Prostate gland (tissue), 2 donors: ENCODE data around the gene C10orf105. TPM values are rescaled to one million over a fixed set of nuclear protein-coding genes. Genes with fewer than 3 reads are reported as not detected.

Experiments
- DNase-seq: peaks from one replicate; pipeline ENCODE4 v3.0.0-alpha.2; 2019; ENCODE audit warnings: low spot score
- H3K27ac ChIP-seq, 2 donors: fragments of 200-600 bp; sonication (generic); 2 replicates each; pipeline ENCODE4 v1.5.1; 2017 to 2019
- H3K27me3 ChIP-seq: fragments of 200-600 bp; sonication (generic); replicated peaks from 2 replicates; pipeline ENCODE4 v1.5.1; 2019; ENCODE audit not compliant: insufficient read depth
- H3K36me3 ChIP-seq, 2 donors: fragments of 200-600 bp; sonication (generic); 1 replicate in 1 of 2; 2 replicates in 1 of 2; pipeline versions ENCODE4 v1.5.1 to v1.8.1; 2017 to 2019
- H3K4me1 ChIP-seq: fragments of 200-600 bp; sonication (generic); replicated peaks from 2 replicates; pipeline ENCODE4 v1.5.1; 2019
- H3K4me3 ChIP-seq, 2 donors: fragments of 200-600 bp; sonication (generic); 2 replicates each; pipeline ENCODE4 v1.5.1; 2017 to 2019
- H3K9me3 ChIP-seq: fragments of 200-600 bp; sonication (generic); 2 replicates; pipeline ENCODE4 v1.5.1; 2017
- CTCF ChIP-seq, 4 experiments: fragments of 200-600 bp in 2 of 4; fragments of 450-650 bp in 2 of 4; sonication (generic) in 2 of 4; IDR thresholded peaks; 1 replicate in 3 of 4; 2 replicates in 1 of 4; pipeline ENCODE4 v1.5.1; 2016 to 2019; ENCODE audit warnings: antibody characterized with exemption in 4 of 4, mild to moderate bottlenecking in 2 of 4, moderate library complexity in 2 of 4
- POLR2A ChIP-seq: fragments of 450-650 bp; IDR thresholded peaks from one replicate; pipeline ENCODE4 v1.6.1; 2016; ENCODE audit warnings: antibody characterized with exemption, mild to moderate bottlenecking
- POLR2AphosphoS5 ChIP-seq: sonication (generic); formaldehyde crosslinking; IDR thresholded peaks from one replicate; pipeline ENCODE4 v1.6.1; 2017; ENCODE audit warnings: antibody characterized with exemption
- WGBS: methylation state at CpG from one replicate; pipeline ENCODE4 v1.1.5; 2018; 5-methylcytosine and 5-hydroxymethylcytosine counted together
- intact Hi-C: fragments of 100-400 bp; cut with DNase I; formaldehyde crosslinking; loops from one replicate; pipeline ENCODE4 v1.14.2; 2022
- total RNA-seq, 2 donors: library from RNA; depleted of rRNA; stranded (reverse); fragments of >200 nt; gene quantifications; one replicate each; pipeline ENCODE4 v1.1.0, GENCODE V29; 2016

The C10orf105 gene
- total RNA-seq, 2 donors from 2014 or later = 0.11 TPM; not detected in 1

GRCh38 chr10:71675295-71675970 is 44.1 kb downstream of the C10orf105 start:
- no peak overlapping the region for H3K4me3 ChIP-seq
- 92% methylated on average over 6 of the region's 6 CpGs for WGBS
- TF ChIP-seq POLR2A (no peak), CTCF (IDR thresholded peaks at IDR 0.05) (no peak), POLR2AphosphoS5 (no peak)
- no peak overlapping the region for H3K27ac ChIP-seq
- H3K9me3 ChIP-seq = no peaks in the 10 kb centered on the region
- H3K36me3 ChIP-seq = no peaks in the 10 kb centered on the region
- H3K4me1 ChIP-seq = no peaks in the 10 kb centered on the region
- no peaks in the 10 kb centered on the region for H3K27me3 ChIP-seq
- intact Hi-C loops = no loop called here
- no peak for DNase-seq

GRCh38 chr10:71671994-71672946 is 47.3 kb downstream of the C10orf105 start:
- 83% methylated on average over 16 of the region's 16 CpGs for WGBS
- no peaks in the 10 kb centered on the region for H3K9me3 ChIP-seq

GRCh38 chr10:71667387-71667752 is 52.2 kb downstream of the C10orf105 start:
- 56% methylated on average over 5 of the region's 5 CpGs for WGBS
- no peak overlapping the region for H3K4me3 ChIP-seq
- intact Hi-C loops = no loop called here
- H3K27ac ChIP-seq = no peak overlapping the region
- no peaks in the 10 kb centered on the region for H3K27me3 ChIP-seq
- no peaks in the 10 kb centered on the region for H3K9me3 ChIP-seq
- H3K4me1 ChIP-seq = peaks cover 2% of the 10 kb centered on the region
- DNase-seq = no peak
- no peaks in the 10 kb centered on the region for H3K36me3 ChIP-seq
- no peak for TF ChIP-seq POLR2AphosphoS5

More at GRCh38 chr10:71671994-71672946, 47.3 kb downstream of the C10orf105 start:
- intact Hi-C loops = no loop called here
- Histone ChIP-seq H3K4me1 (no peaks in the 10 kb centered on the region), H3K36me3 (no peaks in the 10 kb centered on the region), H3K27me3 (no peaks in the 10 kb centered on the region), H3K27ac (no peak overlapping the region), H3K4me3 (no peak overlapping the region)
- no peak for DNase-seq
- no peak for TF ChIP-seq POLR2AphosphoS5
- no peak for TF ChIP-seq POLR2A

GRCh38 chr10:71666639-71667386 is 52.8 kb downstream of the C10orf105 start:
- TF ChIP-seq POLR2A (no peak), CTCF (IDR thresholded peaks at IDR 0.05) (no peak), POLR2AphosphoS5 (no peak)
- H3K4me1 ChIP-seq = peaks cover 2% of the 10 kb centered on the region
- no peak overlapping the region for H3K4me3 ChIP-seq
- 64% methylated on average over 18 of the region's 18 CpGs for WGBS
- intact Hi-C loops = no loop called here
- no peak overlapping the region for H3K27ac ChIP-seq
- H3K27me3 ChIP-seq = no peaks in the 10 kb centered on the region
- DNase-seq = no peak
- no peaks in the 10 kb centered on the region for H3K36me3 ChIP-seq
- no peaks in the 10 kb centered on the region for H3K9me3 ChIP-seq

GRCh38 chr10:71665456-71665855 is 54.1 kb downstream of the C10orf105 start:
- H3K36me3 ChIP-seq = no peaks in the 10 kb centered on the region
- H3K4me3 ChIP-seq = no peak overlapping the region
- no peaks in the 10 kb centered on the region for H3K27me3 ChIP-seq
- H3K4me1 ChIP-seq = peaks cover 2% of the 10 kb centered on the region
- WGBS = 89% methylated on average over 9 of the region's 9 CpGs
- no peaks in the 10 kb centered on the region for H3K9me3 ChIP-seq
- no peak for DNase-seq
- no peak for TF ChIP-seq POLR2AphosphoS5
- no peak for TF ChIP-seq POLR2A
- H3K27ac ChIP-seq = no peak overlapping the region
- intact Hi-C loops = no loop called here

GRCh38 chr10:71664585-71664984 is 55.0 kb downstream of the C10orf105 start:
- 64% methylated on average over 2 of the region's 2 CpGs for WGBS
- Histone ChIP-seq H3K36me3 (no peaks in the 10 kb centered on the region), H3K9me3 (no peaks in the 10 kb centered on the region), H3K27ac (no peak overlapping the region), H3K27me3 (no peaks in the 10 kb centered on the region), H3K4me1 (peaks cover 2% of the 10 kb centered on the region), H3K4me3 (no peak overlapping the region)
- DNase-seq = no peak
- intact Hi-C loops = no loop called here
- TF ChIP-seq CTCF (IDR thresholded peaks at IDR 0.05) (no peak), POLR2A (no peak), POLR2AphosphoS5 (no peak)
